GM12878 (cell line): Measurements from ENCODE around the gene ANO1. TPM values are rescaled to one million over a fixed set of nuclear protein-coding genes. Genes with fewer than 3 reads are reported as not detected.

Experiments
- ATAC-seq: fragments of 200-7000 bp; cut with Tn5 transposase; 3 replicates; pipeline ENCODE4 v1.9.1; 2020; ENCODE audit warnings: mild to moderate bottlenecking, moderate library complexity
- BruUV-seq: library from RNA; stranded (reverse); fragments of 400-500 nt; replicated peaks from 2 replicates; lab custom pipeline; 2021; lab: Mats Ljungman, UMichigan
- CTCF ChIA-PET: fragments of 300-600 bp; sonication (Branson Sonifier 250); formaldehyde crosslinking; extraction: SDS; loops from one replicate; lab custom pipeline; 2021; ENCODE audit warnings: inconsistent platforms; lab: Yijun Ruan, JAX
- POLR2A ChIA-PET: fragments of 350-600 bp; formaldehyde crosslinking; extraction: SDS; loops from one replicate; lab custom pipeline; 2021; ENCODE audit warnings: inconsistent platforms; lab: Charles Lee
- RAD21 ChIA-PET: fragments of 300-600 bp; sonication (Branson Sonifier 250); formaldehyde crosslinking; loops from one replicate; lab custom pipeline; 2023; ENCODE audit warnings: antibody characterized with exemption; ENCODE audit not compliant: unreplicated experiment; lab: Charles Lee
- SMC1A ChIA-PET: fragments of 300-600 bp; sonication (Branson Sonifier 250); formaldehyde crosslinking; loops from one replicate; lab custom pipeline; 2023; ENCODE audit not compliant: unreplicated experiment, uncharacterized antibody; lab: Charles Lee
- DNase-seq: peaks from one replicate; pipeline ENCODE4 v3.0.0-alpha.2; 2011; ENCODE audit warnings: low read depth, low spot score
- FAIRE-seq: peaks from 3 replicates; lab custom pipeline; 2011; peaks lifted over from hg19 to GRCh38; lab: Jason Lieb, UNC
- H2AFZ ChIP-seq: 2 replicates; pipeline ENCODE4 v1.6.0; 2011; ENCODE audit warnings: low read depth, low read length, control low read depth; ENCODE audit not compliant: control insufficient read depth
- H3K27ac ChIP-seq: 2 replicates; pipeline ENCODE4 v1.5.1; 2011; ENCODE audit warnings: control low read depth; ENCODE audit not compliant: control insufficient read depth, insufficient read depth
- H3K27me3 ChIP-seq, 2 experiments: replicated peaks in 1 of 2; 2 replicates each; pipeline versions ENCODE4 v1.6.0 to v1.6.1; 2011; ENCODE audit warnings: low read length in 1 of 2; ENCODE audit not compliant: control insufficient read depth in 2 of 2, insufficient read depth in 2 of 2
- H3K36me3 ChIP-seq, 2 experiments: 2 replicates each; pipeline ENCODE4 v1.5.1; 2011; ENCODE audit warnings: low read length in 1 of 2; ENCODE audit not compliant: control insufficient read depth in 2 of 2, insufficient read depth in 2 of 2
- H3K4me1 ChIP-seq: 2 replicates; pipeline ENCODE4 v1.6.1; 2011; ENCODE audit warnings: mild to moderate bottlenecking, low read length, moderate library complexity, mixed read lengths; ENCODE audit not compliant: control insufficient read depth, insufficient read depth
- H3K4me2 ChIP-seq: 2 replicates; pipeline ENCODE4 v1.6.0; 2011; ENCODE audit warnings: control low read depth; ENCODE audit not compliant: control insufficient read depth, insufficient read depth
- H3K4me3 ChIP-seq: fragments of 200-600 bp; sonication (generic); 2 replicates; pipeline ENCODE4 v1.5.1; 2016
- H3K79me2 ChIP-seq: 2 replicates; pipeline ENCODE4 v1.6.0; 2011; ENCODE audit warnings: low read length; ENCODE audit not compliant: control insufficient read depth, insufficient read depth
- H3K9ac ChIP-seq: 2 replicates; pipeline ENCODE4 v1.8.0; 2011; ENCODE audit warnings: low read length, control low read depth, mixed read lengths; ENCODE audit not compliant: control insufficient read depth, insufficient read depth
- H3K9me3 ChIP-seq: replicated peaks from 3 replicates; pipeline ENCODE4 v1.5.1; 2011; ENCODE audit warnings: mild to moderate bottlenecking, low read length; ENCODE audit not compliant: control insufficient read depth, insufficient read depth
- H4K20me1 ChIP-seq: 2 replicates; pipeline ENCODE4 v1.6.0; 2011; ENCODE audit not compliant: control insufficient read depth, insufficient read depth
- ASH2L ChIP-seq: fragments of 300-600, 200-600 bp; sonication (generic); IDR thresholded peaks from 2 replicates; pipeline ENCODE4 v1.6.1; 2017; ENCODE audit warnings: low read depth, mild to moderate bottlenecking, borderline replicate concordance
- CEBPB ChIP-seq, 2 experiments: fragments of 150-350 bp in 1 of 2; IDR thresholded peaks; 2 replicates each; pipeline ENCODE4 v1.6.1; 2012 to 2014; ENCODE audit warnings: low read depth in 2 of 2, low read length in 2 of 2, borderline replicate concordance in 1 of 2, inconsistent platforms in 1 of 2
- CHD2 ChIP-seq: IDR thresholded peaks from 2 replicates; pipeline ENCODE4 v1.6.1; 2011; ENCODE audit warnings: low read depth, low read length, improper control_type of control experiment, borderline replicate concordance
- FOS ChIP-seq: IDR thresholded peaks from 3 replicates; pipeline ENCODE4 v1.6.1; 2011; ENCODE audit warnings: borderline replicate concordance; ENCODE audit not compliant: insufficient read length; ENCODE audit errors: extremely low read depth
- IRF4 ChIP-seq: IDR thresholded peaks from 2 replicates; pipeline ENCODE4 v1.6.1; 2011; ENCODE audit warnings: low read depth, low read length
- KAT2A ChIP-seq: conservative IDR thresholded peaks from 2 replicates; pipeline ENCODE4 v1.6.1; 2011; ENCODE audit warnings: low read depth, low read length; ENCODE audit not compliant: control insufficient read depth
- MYB ChIP-seq: fragments of 150-350 bp; IDR thresholded peaks from 2 replicates; pipeline ENCODE4 v1.6.1; 2014; ENCODE audit warnings: mild to moderate bottlenecking, low read depth, low read length, borderline replicate concordance
- NFYB ChIP-seq: IDR thresholded peaks from 2 replicates; pipeline ENCODE4 v1.6.1; 2011; ENCODE audit warnings: low read depth, mild to moderate bottlenecking, low read length, improper control_type of control experiment, moderate library complexity; ENCODE audit not compliant: insufficient read depth
- PAX5 ChIP-seq: IDR thresholded peaks from 2 replicates; pipeline ENCODE4 v1.6.1; 2011; ENCODE audit warnings: low read depth, low read length, borderline replicate concordance
- RBBP5 ChIP-seq: fragments of 200-600 bp; sonication (generic); conservative IDR thresholded peaks from 2 replicates; pipeline ENCODE4 v1.6.1; 2016
- SREBF1 ChIP-seq: IDR thresholded peaks from 2 replicates; pipeline ENCODE4 v1.6.1; 2012; ENCODE audit warnings: mild to moderate bottlenecking, low read length
- TBL1XR1 ChIP-seq: IDR thresholded peaks from 2 replicates; pipeline ENCODE4 v1.6.1; 2012; ENCODE audit warnings: low read depth, low read length, improper control_type of control experiment
- WGBS: methylation state at CpG from one replicate; pipeline ENCODE4 v1.1.6; 2016; ENCODE audit warnings: low lambda C conversion rate; ENCODE audit not compliant: insufficient replicate concordance, insufficient coverage; ENCODE audit errors: missing lambda C conversion rate; 5-methylcytosine and 5-hydroxymethylcytosine counted together
- in situ Hi-C: fragments of 300-500 bp; cut with MboI; formaldehyde crosslinking; loops from 9 replicates; pipeline ENCODE4 v1.14.3; 2018; ENCODE audit warnings: mixed read lengths
- intact Hi-C: fragments of 100-400 bp; cut with micrococcal nuclease; formaldehyde crosslinking; loops from one replicate; pipeline ENCODE4 v1.14.2; 2022; ENCODE audit not compliant: unreplicated experiment
- polyA plus RNA-seq, 11 experiments: library from polyadenylated mRNA; depleted of rRNA in 4 of 11; unstranded in 6 of 11; stranded (reverse) in 5 of 11; fragments of >200 nt; fragmentation: Nextera tagmentation in 4 of 11; fragmentation: Illumina TruSeq in 1 of 11; extraction: Ambion mirVana in 4 of 11; extraction: Trizol in 1 of 11; gene quantifications; 1 replicate in 1 of 11; 2 replicates in 10 of 11; pipeline versions ENCODE4 v1.2.1 to v1.2.3, GENCODE V29; 2011 to 2016; ENCODE audit warnings: inconsistent platforms in 2 of 11, missing spikeins in 2 of 11, low read depth in 1 of 11
- total RNA-seq, 4 experiments: library from RNA; depleted of rRNA in 3 of 4; stranded (reverse); fragments of >200 nt in 3 of 4; fragmentation: Illumina TruSeq in 1 of 4; extraction: Trizol in 1 of 4; gene quantifications; 2 replicates each; pipeline versions ENCODE4 v1.2.1 to v1.2.3, GENCODE V29; 2013 to 2021
- TF ChIP-seq, protein P1 (sequence below): IDR thresholded peaks from 2 replicates; pipeline ENCODE4 v1.6.1; 2012; ENCODE audit warnings: low read depth, low read length, improper control_type of control experiment
- TF ChIP-seq, protein P2 (sequence below): IDR thresholded peaks from 2 replicates; pipeline ENCODE4 v1.6.1; 2011; ENCODE audit warnings: mild to moderate bottlenecking, low read depth, low read length, moderate library complexity; ENCODE audit not compliant: insufficient replicate concordance

ANO1 gene
- total and polyA plus RNA-seq, 10 of the 15 experiments (the other 5 are each of a cell fraction or from before 2014, with no cell fraction given) = 0.01 to 0.38 (median 0.06) TPM; not detected in 7

DNA sequence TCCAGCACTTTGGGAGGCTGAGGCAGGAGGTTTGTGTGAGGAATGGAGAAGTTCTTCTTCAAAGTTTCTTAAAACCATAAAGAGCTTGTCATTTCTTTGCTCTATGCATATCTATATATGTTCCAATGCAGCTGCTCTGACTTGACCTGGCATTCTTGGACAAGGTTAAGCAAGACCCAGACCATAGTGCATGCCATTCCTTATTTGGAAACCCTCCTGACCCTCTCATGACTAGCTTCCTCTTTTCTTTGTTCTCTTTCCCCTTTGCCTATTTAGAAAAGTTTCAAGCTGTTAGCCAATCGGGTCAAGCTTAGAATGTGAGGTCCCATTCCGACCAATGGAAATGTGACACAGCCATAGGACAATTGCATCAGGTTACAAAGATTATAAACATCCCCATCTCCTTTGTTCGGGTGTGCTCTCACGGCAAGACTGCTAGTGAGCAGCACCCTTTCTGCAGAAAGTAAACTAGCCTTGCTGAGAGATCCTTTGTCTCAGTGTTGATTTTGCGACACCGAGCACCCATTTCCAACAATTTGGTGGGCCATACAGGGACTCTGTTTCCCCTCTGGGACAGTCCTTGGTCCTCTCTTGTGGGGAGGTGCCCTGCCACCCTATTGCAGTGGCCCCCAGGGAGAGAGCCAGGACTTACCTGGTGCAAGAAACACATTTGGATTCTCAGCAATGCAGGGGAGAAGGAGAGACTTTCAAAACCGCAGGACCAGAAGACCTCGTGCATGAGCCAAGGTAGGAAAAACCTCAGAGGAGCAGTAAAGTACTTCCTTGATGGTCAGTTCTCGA, 39.9 kb upstream of the ANO1 start:
- ATAC-seq (no peak), FAIRE-seq (no peak), DNase-seq (no peak)
- RAD21 ChIA-PET = no interaction called here
- Histone ChIP-seq H3K36me3 (no peaks in the 10 kb centered on the region), H4K20me1 (no peaks in the 10 kb centered on the region), H3K9ac (no peak overlapping the region), H3K27ac (no peak overlapping the region), H3K79me2 (no peaks in the 10 kb centered on the region), H3K4me2 (no peak overlapping the region), H2AFZ (no peak overlapping the region), H3K4me3 (no peak overlapping the region), H3K9me3 (no peaks in the 10 kb centered on the region; the same call in 2 of the 3 replicates), H3K27me3 (no peaks in the 10 kb centered on the region), H3K4me1 (no peaks in the 10 kb centered on the region)
- in situ Hi-C loops (no loop called here), intact Hi-C loops (no loop called here)
- SMC1A ChIA-PET = no interaction called here
- no peak for TF ChIP-seq KAT2A
- TF ChIP-seq, protein P1, sequence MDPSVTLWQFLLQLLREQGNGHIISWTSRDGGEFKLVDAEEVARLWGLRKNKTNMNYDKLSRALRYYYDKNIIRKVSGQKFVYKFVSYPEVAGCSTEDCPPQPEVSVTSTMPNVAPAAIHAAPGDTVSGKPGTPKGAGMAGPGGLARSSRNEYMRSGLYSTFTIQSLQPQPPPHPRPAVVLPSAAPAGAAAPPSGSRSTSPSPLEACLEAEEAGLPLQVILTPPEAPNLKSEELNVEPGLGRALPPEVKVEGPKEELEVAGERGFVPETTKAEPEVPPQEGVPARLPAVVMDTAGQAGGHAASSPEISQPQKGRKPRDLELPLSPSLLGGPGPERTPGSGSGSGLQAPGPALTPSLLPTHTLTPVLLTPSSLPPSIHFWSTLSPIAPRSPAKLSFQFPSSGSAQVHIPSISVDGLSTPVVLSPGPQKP = no peak
- no peak for TF ChIP-seq CHD2
- no peak for TF ChIP-seq FOS
- no peak for TF ChIP-seq NFYB
- CTCF ChIA-PET = no interaction called here
- no TSS peak for BruUV-seq
- 52% methylated on average over 9 of the region's 9 CpGs for WGBS
- POLR2A ChIA-PET = no interaction called here

DNA sequence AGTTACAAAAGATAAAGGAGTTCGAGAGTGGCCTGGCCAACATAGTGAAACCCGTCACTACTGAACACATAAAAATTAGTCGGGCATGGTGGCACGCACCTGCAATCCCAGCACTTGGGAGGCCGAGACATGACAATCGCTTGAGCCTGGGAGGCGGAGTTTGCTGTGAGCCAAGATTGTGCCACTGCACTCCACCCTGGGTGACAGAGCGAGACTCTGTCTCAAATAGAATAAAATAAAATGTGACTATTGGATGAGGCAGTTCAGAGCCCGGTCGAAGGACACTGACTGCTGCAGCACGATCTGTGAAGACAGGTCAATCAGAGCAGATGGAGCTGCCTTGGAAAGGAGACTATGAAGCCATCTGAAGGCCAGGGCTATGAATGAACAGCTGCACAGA, 37.7 kb upstream of the ANO1 start:
- Histone ChIP-seq H3K4me3 (no peak overlapping the region), H3K36me3 (no peaks in the 10 kb centered on the region), H3K27ac (no peak overlapping the region), H3K4me2 (no peak overlapping the region), H3K27me3 (no peaks in the 10 kb centered on the region), H3K9me3 (no peaks in the 10 kb centered on the region; the same call in 2 of the 3 replicates), H2AFZ (no peak overlapping the region), H4K20me1 (no peaks in the 10 kb centered on the region), H3K4me1 (no peaks in the 10 kb centered on the region), H3K79me2 (no peaks in the 10 kb centered on the region), H3K9ac (no peak overlapping the region)
- CTCF ChIA-PET = no interaction called here
- SMC1A ChIA-PET = no interaction called here
- RAD21 ChIA-PET = no interaction called here
- ATAC-seq = no peak
- 44% methylated on average over 11 of the region's 11 CpGs for WGBS
- POLR2A ChIA-PET = no interaction called here
- intact Hi-C loops = no loop called here
- DNase-seq = no peak
- BruUV-seq = no TSS peak
- FAIRE-seq = no peak
- in situ Hi-C loops = no loop called here
- TF ChIP-seq, protein P2, sequence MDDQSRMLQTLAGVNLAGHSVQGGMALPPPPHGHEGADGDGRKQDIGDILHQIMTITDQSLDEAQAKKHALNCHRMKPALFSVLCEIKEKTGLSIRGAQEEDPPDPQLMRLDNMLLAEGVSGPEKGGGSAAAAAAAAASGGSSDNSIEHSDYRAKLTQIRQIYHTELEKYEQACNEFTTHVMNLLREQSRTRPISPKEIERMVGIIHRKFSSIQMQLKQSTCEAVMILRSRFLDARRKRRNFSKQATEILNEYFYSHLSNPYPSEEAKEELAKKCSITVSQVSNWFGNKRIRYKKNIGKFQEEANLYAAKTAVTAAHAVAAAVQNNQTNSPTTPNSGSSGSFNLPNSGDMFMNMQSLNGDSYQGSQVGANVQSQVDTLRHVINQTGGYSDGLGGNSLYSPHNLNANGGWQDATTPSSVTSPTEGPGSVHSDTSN = no peak
- TF ChIP-seq PAX5 = no peak
- TF ChIP-seq ASH2L = no peak
- TF ChIP-seq RBBP5 = no peak
- TF ChIP-seq FOS = no peak
- no peak for TF ChIP-seq TBL1XR1
- TF ChIP-seq, protein P1 = no peak
- TF ChIP-seq IRF4 = no peak
- no peak for TF ChIP-seq MYB
- no peak for TF ChIP-seq SREBF1
- no peak for TF ChIP-seq CEBPB (IDR thresholded peaks at IDR 0.05; ENCODE audit: borderline replicate concordance in 1 of 2, low read depth in 2 of 2, low read length in 2 of 2)
